NCI-H2107 treated with DMSO at 0.1 percent for 48 hours (cell line): ENCODE measurements around the gene TSPAN9.

Experiments used
- DNase-seq: peaks from one replicate; lab custom pipeline; 2025; ENCODE audit not compliant: unreplicated experiment; lab: John Stamatoyannopoulos, UW

Gene TSPAN9

DNA sequence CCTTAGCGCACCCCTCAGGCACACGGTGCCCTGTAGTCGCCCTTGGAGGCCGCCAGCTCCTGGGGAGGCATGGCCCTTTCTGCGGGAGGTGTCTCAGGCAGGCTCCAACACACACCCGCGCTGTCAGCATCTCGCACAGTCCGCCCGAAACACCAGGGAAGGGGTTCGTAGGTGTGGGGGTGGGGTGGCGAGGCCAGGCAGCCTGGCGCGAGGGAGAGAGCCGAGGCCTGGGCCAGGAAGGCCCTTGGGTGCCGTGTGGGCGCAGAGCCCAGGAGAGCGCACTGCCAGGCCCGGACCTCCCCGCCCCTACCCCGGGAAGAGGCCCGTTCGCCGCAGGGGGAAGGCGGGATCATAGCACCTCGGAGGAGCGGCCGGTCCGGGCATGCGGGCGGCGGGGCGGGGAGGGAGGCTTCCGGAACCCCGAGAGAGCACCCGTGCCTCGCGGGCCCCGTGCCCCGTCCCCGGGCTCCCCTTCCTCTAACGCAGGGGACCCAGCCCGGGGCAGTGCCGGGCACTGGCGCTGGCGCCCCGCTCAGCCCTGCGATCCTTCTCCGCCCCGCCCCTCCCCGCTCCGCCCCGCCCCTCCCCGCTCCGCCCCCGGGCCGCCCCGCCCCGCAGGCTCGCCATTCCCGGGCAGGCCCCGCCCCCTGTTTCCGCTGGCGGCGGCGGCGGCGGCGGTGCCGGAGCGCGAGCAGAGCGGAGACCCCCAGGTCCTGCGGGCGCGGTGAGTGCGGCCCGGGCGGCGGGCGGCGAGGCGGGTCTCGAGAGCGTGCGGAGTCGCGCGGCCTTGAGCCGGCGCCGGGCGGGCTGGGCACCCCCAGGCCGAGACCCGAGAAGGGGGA is at the start of gene TSPAN9:
TSPAN9 (plus strand) TSS at position 650 of the 842 bp plus-strand sequence. CDS start 123,815 bp downstream, outside the sequence.
- peak; percentile 16 for DNase-seq

GRCh38 chr12:3028108-3028507 is 49.1 kb upstream of the TSPAN9 start:
- no peak for DNase-seq

DNA sequence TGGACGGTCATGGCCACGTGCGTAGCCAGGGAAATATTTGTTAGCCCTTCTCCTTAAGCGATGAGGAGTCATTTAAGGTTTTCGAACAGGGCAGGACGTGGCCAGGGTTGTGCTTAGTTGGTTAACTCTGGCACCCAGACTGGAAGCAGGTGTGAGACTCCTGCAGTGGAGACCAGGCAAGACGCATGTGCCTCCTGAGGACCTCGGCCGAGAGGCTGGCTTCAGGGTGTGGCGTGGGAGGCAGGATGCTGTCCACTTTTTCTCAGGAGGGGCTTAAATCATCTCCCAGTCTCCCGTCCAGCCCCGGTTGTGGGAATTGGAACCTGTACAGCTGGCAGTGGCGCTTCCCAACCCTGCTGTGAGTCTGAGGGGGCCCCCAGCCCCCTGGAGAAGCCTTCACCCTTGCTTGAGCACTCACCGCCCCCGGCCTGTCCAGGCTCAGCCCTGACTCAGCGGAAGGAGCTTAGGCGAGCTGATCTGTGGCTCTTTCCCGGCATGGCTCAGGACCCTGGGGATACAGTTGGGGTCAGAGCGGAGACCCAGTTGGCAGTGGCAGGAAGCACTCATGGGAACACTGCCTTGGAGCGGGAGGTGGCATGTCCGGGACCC is 46.3 kb upstream of the TSPAN9 start:
- DNase-seq = no peak

- no peak for DNase-seq
Observed at GRCh38 chr12:3032161-3032560, 45.0 kb upstream of the TSPAN9 start.

- no peak for DNase-seq
Observed at GRCh38 chr12:3032770-3033538, 44.2 kb upstream of the TSPAN9 start.

- DNase-seq = no peak
Observed at GRCh38 chr12:3033539-3033867, 43.7 kb upstream of the TSPAN9 start.

DNA sequence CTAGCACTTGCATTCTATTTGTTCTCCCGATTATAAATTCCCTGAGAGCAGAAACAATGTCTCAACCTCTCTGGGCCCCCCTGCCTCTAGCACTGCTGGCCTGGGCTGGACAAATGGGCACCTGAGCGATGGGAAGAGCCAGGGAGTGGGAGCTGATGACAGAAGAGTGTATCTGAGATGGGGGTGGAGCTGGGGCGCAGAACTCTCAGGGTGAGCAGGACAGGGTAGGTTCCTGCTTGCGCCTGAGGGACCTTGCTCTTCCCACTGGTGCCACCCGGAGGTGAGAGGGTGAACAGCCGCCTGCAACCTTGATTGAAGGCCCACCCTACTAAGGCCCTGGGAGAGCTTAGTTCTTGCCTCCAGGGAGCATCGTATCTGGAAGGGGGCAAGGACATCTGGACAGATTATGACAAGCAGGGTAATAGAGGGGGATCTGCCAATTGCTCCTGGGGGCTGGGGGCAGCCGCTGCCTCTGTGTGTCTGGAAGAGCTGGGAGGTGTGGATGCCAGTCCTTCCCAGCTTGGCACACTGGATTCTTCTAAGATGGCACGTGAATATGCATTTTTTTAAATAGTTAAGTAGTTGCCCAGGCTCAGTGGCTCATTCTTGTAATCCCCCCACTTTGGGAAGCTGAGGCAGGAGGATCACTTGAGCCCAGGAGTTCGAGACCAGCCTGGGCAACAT is 43.0 kb upstream of the TSPAN9 start:
- DNase-seq = peak; percentile 23

- no peak for DNase-seq
Observed at GRCh38 chr12:3035171-3035570, 42.0 kb upstream of the TSPAN9 start.

- DNase-seq = peak; percentile 37
Observed at GRCh38 chr12:3035815-3036702, 41.1 kb upstream of the TSPAN9 start.

GRCh38 chr12:3036901-3037600 is 40.1 kb upstream of the TSPAN9 start:
- DNase-seq = no peak

DNA sequence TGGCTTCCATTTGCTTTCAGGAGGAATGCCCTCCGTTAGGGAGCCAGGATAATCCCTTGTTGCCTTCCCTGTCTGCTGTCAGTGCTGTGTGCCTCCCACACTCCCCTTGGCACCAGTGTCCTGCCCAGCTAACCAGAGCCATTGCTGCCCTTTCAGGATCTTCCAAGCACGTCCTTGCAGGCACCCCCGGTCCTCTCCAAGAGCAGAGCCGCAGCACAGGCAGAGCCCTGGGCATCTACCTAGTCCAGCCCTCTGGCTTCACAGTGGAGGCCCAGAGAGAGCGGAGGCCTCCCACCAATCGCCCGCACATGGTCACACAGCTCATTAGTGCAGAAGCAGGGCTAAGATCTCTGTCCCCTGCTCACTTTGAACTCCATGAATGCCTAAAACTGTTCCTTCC is 39.0 kb upstream of the TSPAN9 start:
- no peak for DNase-seq

DNA sequence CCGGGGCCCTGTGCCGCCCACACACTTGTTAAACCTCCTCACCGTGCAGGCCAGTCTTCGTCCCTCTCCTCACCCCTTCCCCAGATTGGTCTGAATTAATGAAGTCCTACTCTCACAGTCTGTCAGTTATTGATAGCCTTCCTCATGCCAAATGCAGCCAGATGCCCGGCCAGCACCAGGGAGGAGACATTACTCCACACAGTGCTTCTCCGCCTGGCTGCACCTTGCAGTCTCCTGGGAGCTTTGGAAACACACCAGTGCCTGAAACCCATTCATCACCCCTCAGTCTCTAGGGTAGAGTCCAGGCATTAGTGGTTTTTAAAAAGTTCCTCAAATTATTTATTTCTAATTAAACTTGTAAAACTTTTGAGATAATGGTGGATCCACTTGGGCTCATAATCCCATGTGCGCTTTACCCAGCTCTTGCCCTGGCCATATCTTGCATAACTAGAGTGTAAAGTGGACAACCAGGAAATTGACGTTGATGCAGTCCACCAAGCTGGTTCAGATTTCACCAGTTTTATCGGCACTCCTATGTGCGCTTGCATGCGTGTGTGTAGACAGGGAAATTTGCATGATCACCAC is 38.2 kb upstream of the TSPAN9 start:
- no peak for DNase-seq

GRCh38 chr12:3040026-3040656 is 37.0 kb upstream of the TSPAN9 start:
- no peak for DNase-seq

DNA sequence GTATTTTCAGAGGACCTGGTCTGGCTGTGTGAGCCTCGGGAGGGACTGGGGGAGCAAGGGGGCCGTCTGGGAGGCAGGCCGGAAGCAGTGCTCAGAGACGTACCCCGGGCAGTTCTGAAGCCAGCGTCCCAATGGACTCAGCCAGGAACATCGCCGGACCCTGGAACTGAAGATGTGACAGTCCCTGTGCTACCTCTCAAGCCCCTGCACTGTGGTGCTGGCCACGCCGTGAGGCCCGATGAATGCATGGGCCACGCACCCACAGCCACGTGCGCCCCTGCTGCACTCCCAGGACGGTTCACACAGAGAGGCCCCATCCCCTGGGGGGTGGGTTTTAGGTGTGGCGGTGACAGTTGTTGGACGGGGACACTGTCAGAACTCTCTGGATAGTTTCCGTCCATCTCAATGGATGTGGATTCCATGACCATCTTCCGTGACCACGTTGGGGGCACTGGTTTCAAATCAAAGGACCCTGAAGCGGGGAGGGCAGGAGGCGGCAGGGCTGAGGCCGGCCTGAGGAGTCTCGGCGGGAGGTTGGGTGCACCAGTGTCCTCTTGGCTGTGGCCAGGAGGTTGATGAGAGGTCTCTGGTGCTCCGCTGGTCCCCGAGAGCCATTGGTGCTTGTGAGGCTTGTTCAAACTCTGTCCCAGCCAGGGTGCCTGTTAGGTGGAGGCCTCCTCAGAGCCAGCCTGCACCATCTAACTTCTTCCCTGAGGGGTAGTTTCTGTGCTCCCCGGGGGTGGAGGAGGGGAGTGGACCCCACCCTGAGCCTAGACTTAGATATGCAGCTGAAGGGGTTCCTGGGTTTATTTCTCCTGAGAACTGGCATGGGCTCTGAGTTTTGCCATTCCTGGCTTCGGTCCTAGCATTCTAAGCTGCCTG is 36.3 kb upstream of the TSPAN9 start:
- DNase-seq = no peak

DNA sequence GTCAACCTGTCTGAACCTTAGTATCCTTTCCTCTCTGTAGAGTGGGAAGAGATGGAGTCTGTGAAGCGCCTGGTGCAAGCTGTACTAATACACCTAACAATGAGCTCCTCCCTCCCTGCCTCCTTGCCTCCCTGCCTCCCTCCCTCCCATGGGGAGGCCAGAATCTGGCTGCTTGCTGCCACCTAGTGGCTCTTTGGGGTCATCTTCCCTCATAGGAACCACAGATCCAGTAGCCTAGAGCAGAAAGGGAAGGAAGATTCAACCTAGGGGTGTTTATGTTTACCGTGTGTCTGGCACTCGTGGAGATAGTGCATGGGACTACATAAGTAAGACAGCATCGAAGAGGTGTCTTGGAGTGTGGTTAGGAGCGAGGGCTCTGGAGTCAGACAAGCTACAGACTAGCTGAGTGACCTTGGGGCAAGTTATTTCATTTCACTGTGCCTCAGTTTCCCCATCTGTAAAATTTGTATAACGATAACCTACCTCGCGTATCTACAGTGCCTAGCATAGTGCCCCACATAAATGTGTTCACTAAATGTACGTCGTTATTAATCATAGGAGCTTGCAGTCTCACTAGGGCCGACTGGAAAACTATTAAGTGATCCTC is 35.5 kb upstream of the TSPAN9 start:
- DNase-seq = peak; percentile 81

DNA sequence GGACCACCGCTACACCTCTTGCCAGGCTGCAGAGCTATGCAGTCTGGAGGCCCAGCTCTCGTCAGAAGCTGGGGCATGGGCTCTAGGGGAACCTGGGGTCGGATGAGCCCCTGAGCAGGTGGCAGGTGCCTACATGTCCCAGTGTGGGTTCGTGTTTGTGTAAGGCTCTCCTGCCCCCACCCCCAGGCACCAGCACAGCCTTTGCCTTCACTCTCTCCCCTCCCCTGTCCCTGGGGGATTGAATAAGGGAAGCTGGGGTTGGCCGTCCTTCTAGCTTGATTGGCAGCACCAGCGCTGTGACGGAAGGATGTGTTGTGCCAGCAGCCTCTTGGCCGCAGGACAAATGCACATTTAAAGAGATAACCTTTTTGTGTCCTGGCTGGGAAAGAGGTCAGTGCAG is 34.8 kb upstream of the TSPAN9 start:
- peak; percentile 43 for DNase-seq

- DNase-seq = no peak
Observed at GRCh38 chr12:3042826-3043225, 34.4 kb upstream of the TSPAN9 start.

GRCh38 chr12:3043406-3043805 is 33.8 kb upstream of the TSPAN9 start:
- no peak for DNase-seq
